ENCODE results near the gene RPS6KA1.

The RPS6KA1 gene

DNA sequence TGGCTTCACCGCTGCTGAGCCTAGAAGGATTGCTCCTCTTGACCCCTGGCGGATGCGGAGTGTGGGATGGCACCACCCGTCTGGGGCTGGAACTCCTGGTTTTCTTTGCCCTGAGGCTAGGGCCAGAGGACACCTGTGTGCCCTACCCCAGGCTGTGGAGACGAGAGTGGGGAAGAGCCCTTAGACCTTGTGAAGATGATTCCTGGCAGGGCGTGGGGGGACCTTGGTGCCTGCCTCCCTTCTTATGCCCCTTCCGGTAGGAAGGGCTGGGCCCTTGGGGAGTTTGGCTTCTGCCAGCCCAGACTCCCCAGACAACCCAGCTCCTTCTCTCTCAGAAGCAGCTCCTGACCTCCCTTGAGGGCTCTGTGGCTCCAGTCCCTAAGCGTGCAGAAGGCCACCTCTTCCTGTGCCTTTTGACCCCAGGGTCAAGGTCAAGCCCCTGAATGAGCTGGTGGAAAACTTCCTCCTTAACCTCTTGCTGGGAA is 891 bp downstream of the RPS6KA1 start:
- H3K4me3 ChIP-seq (replicated peaks; ENCODE audit: insufficient read depth, low read length) = peak overlapping the region; percentile 93
- no peaks in the 10 kb centered on the region for H3K27me3 ChIP-seq (ENCODE audit: insufficient read depth, poor library complexity, severe bottlenecking)
- no peak for DNase-seq (ENCODE audit: low read depth in 1 of 2, low spot score in 1 of 2)
- peak overlapping the region; percentile 48 for H3K27ac ChIP-seq (replicated peaks)
- TF ChIP-seq SPI1 (IDR thresholded peaks at IDR 0.05; ENCODE audit: borderline replicate concordance, low read depth) = no peak
- no peak for TF ChIP-seq POLR2AphosphoS5 (IDR thresholded peaks at IDR 0.05; ENCODE audit: low read depth)
- TF ChIP-seq, protein P1, sequence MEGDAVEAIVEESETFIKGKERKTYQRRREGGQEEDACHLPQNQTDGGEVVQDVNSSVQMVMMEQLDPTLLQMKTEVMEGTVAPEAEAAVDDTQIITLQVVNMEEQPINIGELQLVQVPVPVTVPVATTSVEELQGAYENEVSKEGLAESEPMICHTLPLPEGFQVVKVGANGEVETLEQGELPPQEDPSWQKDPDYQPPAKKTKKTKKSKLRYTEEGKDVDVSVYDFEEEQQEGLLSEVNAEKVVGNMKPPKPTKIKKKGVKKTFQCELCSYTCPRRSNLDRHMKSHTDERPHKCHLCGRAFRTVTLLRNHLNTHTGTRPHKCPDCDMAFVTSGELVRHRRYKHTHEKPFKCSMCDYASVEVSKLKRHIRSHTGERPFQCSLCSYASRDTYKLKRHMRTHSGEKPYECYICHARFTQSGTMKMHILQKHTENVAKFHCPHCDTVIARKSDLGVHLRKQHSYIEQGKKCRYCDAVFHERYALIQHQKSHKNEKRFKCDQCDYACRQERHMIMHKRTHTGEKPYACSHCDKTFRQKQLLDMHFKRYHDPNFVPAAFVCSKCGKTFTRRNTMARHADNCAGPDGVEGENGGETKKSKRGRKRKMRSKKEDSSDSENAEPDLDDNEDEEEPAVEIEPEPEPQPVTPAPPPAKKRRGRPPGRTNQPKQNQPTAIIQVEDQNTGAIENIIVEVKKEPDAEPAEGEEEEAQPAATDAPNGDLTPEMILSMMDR (IDR thresholded peaks at IDR 0.05; ENCODE audit: insufficient read depth, low read length) = no peak
- TF ChIP-seq, protein P2, sequence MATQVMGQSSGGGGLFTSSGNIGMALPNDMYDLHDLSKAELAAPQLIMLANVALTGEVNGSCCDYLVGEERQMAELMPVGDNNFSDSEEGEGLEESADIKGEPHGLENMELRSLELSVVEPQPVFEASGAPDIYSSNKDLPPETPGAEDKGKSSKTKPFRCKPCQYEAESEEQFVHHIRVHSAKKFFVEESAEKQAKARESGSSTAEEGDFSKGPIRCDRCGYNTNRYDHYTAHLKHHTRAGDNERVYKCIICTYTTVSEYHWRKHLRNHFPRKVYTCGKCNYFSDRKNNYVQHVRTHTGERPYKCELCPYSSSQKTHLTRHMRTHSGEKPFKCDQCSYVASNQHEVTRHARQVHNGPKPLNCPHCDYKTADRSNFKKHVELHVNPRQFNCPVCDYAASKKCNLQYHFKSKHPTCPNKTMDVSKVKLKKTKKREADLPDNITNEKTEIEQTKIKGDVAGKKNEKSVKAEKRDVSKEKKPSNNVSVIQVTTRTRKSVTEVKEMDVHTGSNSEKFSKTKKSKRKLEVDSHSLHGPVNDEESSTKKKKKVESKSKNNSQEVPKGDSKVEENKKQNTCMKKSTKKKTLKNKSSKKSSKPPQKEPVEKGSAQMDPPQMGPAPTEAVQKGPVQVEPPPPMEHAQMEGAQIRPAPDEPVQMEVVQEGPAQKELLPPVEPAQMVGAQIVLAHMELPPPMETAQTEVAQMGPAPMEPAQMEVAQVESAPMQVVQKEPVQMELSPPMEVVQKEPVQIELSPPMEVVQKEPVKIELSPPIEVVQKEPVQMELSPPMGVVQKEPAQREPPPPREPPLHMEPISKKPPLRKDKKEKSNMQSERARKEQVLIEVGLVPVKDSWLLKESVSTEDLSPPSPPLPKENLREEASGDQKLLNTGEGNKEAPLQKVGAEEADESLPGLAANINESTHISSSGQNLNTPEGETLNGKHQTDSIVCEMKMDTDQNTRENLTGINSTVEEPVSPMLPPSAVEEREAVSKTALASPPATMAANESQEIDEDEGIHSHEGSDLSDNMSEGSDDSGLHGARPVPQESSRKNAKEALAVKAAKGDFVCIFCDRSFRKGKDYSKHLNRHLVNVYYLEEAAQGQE (IDR thresholded peaks at IDR 0.05; ENCODE audit: insufficient replicate concordance, low read depth) = no peak
- no peak for TF ChIP-seq GABPA (IDR thresholded peaks at IDR 0.05; ENCODE audit: low read depth)

DNA sequence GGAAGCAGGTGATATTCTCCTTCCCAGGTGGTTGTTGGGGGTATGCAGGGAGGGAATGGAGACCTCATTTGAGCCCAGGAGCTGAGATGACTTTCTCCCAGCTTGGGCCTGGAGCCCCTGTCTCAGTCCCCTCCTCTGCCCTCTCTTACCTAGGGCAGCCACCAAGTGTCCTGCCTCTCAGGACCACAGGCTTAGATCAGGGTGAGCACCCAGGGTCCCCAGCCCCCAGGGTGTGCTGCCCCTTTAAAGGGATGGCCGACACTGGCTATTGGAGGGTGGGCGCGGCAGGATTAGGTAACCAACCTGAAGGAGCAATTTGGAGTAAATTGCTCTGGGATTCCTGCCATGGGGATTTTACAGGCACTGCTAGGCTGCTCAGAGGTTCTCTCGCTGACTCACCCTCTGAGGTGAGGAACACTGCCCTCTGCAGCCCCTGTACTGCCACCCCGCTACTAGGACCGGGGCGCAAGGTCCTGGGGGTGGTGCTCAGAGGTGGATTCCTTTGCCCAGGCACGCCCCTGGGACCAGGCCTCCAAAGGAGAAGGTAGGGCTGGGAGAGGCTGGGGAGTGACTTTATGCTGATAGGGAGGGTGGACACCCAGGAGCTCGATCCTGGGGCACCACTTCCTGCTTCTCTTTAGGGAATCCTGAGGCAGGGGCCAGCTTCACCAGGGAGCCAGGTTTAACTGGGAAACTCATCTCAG is 1.5 kb downstream of the RPS6KA1 start:
- Histone ChIP-seq H3K4me3 (replicated peaks; ENCODE audit: insufficient read depth, low read length) (peak overlapping the region; percentile 93), H3K27ac (replicated peaks) (peak overlapping the region; percentile 48), H3K27me3 (ENCODE audit: insufficient read depth, poor library complexity, severe bottlenecking) (no peaks in the 10 kb centered on the region)
- peak; percentile 61 to 74 for DNase-seq (ENCODE audit: low read depth in 1 of 2, low spot score in 1 of 2)
- no peak for TF ChIP-seq POLR2AphosphoS5 (IDR thresholded peaks at IDR 0.05; ENCODE audit: low read depth)
- TF ChIP-seq, protein P1 (IDR thresholded peaks at IDR 0.05; ENCODE audit: insufficient read depth, low read length) = peak; percentile 20

DNA sequence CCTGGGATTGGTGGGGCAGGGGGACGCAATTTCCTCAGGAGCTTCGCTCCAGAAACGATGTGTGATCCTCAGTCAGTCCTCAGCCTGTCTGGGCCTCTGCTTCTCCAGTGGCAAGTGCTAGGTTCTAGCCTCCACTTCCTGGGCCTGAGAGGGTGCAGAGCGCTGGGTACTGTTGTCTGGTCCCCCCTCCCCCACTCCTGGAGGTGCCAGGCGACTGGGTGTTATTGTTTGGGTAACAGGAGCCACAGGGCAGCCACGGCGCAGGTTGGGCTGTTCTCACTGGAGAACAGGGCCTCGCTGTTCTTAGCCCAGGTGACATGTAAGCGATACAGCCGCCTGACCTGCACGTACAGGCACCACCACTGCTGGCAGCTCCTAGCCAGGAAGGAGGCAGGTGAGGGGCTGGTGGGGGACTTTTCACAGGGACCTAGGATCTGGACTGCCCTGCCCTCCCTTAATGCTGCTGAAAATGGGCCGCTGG is 2.1 kb downstream of the RPS6KA1 start:
- no peak for TF ChIP-seq SPI1 (IDR thresholded peaks at IDR 0.05; ENCODE audit: borderline replicate concordance, low read depth)
- no peak for TF ChIP-seq GABPA (IDR thresholded peaks at IDR 0.05; ENCODE audit: low read depth)
- TF ChIP-seq POLR2AphosphoS5 (IDR thresholded peaks at IDR 0.05; ENCODE audit: low read depth) = no peak
- TF ChIP-seq, protein P2 (IDR thresholded peaks at IDR 0.05; ENCODE audit: insufficient replicate concordance, low read depth) = no peak
- TF ChIP-seq, protein P1 (IDR thresholded peaks at IDR 0.05; ENCODE audit: insufficient read depth, low read length) = no peak
- Histone ChIP-seq H3K27me3 (ENCODE audit: insufficient read depth, poor library complexity, severe bottlenecking) (no peaks in the 10 kb centered on the region), H3K4me3 (replicated peaks; ENCODE audit: insufficient read depth, low read length) (no peak overlapping the region; the same call in 1 of the 2 replicates), H3K27ac (replicated peaks) (peak overlapping the region; percentile 48)
- no peak for DNase-seq (ENCODE audit: low read depth in 1 of 2, low spot score in 1 of 2)

Measured in HL-60 (cell line).